Stimulated activated memory B cell treated with anti-CD40 and anti-IgM and Interleukin-4, amounts not matched to agents 10 μg/mL and 1 μg/mL and 100 μg/mL, for 72 hours (primary cell): ENCODE measurements around the gene CACNA2D3.
"Not testable (repeated sequence)": the region's sequence is repeated elsewhere in the genome, so short reads cannot be mapped to it uniquely, and the experiment has no call there.

Experiments used
- ATAC-seq: fragments of 150-1000 bp; cut with Tn5 transposase; 2 replicates; pipeline ENCODE4 v1.10.0; 2021
- H3K27ac Mint-ChIP-seq: one replicate; pipeline ENCODE4 v1.8.0; 2022; ENCODE audit warnings: mild to moderate bottlenecking, mixed read lengths
- H3K27me3 Mint-ChIP-seq: one replicate; pipeline ENCODE4 v1.8.0; 2022; ENCODE audit warnings: mixed read lengths
- H3K36me3 Mint-ChIP-seq: one replicate; pipeline ENCODE4 v1.8.0; 2022; ENCODE audit warnings: mixed read lengths
- H3K4me1 Mint-ChIP-seq: one replicate; pipeline ENCODE4 v1.8.0; 2022; ENCODE audit warnings: mixed read lengths
- H3K4me3 Mint-ChIP-seq: one replicate; pipeline ENCODE4 v1.8.0; 2022; ENCODE audit warnings: mild to moderate bottlenecking, moderate library complexity, mixed read lengths
- H3K9me3 Mint-ChIP-seq: one replicate; pipeline ENCODE4 v1.8.0; 2022; ENCODE audit warnings: mixed read lengths

CACNA2D3 gene

GRCh38 chr3:54421943-54422342, 299.6 kb downstream of the CACNA2D3 start:
- H3K27me3 Mint-ChIP-seq = peaks cover 8% of the 10 kb centered on the region
- no peaks in the 10 kb centered on the region for H3K9me3 Mint-ChIP-seq
- ATAC-seq = no peak
- H3K27ac Mint-ChIP-seq = no peak overlapping the region
- no peaks in the 10 kb centered on the region for H3K4me1 Mint-ChIP-seq
- H3K4me3 Mint-ChIP-seq = no peak overlapping the region
- H3K36me3 Mint-ChIP-seq = no peaks in the 10 kb centered on the region

- no peak overlapping the region for H3K4me3 Mint-ChIP-seq
- H3K27me3 Mint-ChIP-seq = peaks cover 8% of the 10 kb centered on the region
- no peak overlapping the region for H3K27ac Mint-ChIP-seq
- no peaks in the 10 kb centered on the region for H3K36me3 Mint-ChIP-seq
- no peaks in the 10 kb centered on the region for H3K4me1 Mint-ChIP-seq
- no peak for ATAC-seq
- H3K9me3 Mint-ChIP-seq = no peaks in the 10 kb centered on the region
These were observed 301.9 kb downstream of the CACNA2D3 start for GRCh38 chr3:54424292-54424691.

- no peak overlapping the region for H3K4me3 Mint-ChIP-seq
- H3K27me3 Mint-ChIP-seq = peaks cover 8% of the 10 kb centered on the region
- H3K27ac Mint-ChIP-seq = no peak overlapping the region
- no peaks in the 10 kb centered on the region for H3K4me1 Mint-ChIP-seq
- H3K36me3 Mint-ChIP-seq = no peaks in the 10 kb centered on the region
- no peaks in the 10 kb centered on the region for H3K9me3 Mint-ChIP-seq
- ATAC-seq = no peak
These were observed 304.0 kb downstream of the CACNA2D3 start for GRCh38 chr3:54426381-54426780.

- H3K9me3 Mint-ChIP-seq = no peaks in the 10 kb centered on the region
These were observed 305.1 kb downstream of the CACNA2D3 start for GRCh38 chr3:54427501-54427900.

GRCh38 chr3:54427941-54428871, 305.9 kb downstream of the CACNA2D3 start:
- H3K27ac Mint-ChIP-seq = no peak overlapping the region
- H3K36me3 Mint-ChIP-seq = no peaks in the 10 kb centered on the region
- H3K27me3 Mint-ChIP-seq = peaks cover 8% of the 10 kb centered on the region
- H3K9me3 Mint-ChIP-seq = no peaks in the 10 kb centered on the region
- H3K4me1 Mint-ChIP-seq = no peaks in the 10 kb centered on the region
- H3K4me3 Mint-ChIP-seq = no peak overlapping the region
- ATAC-seq = no peak

More at GRCh38 chr3:54427501-54427900, 305.1 kb downstream of the CACNA2D3 start:
- Mint-ChIP-seq H3K27me3 (peaks cover 8% of the 10 kb centered on the region), H3K36me3 (no peaks in the 10 kb centered on the region), H3K4me1 (no peaks in the 10 kb centered on the region), H3K27ac (no peak overlapping the region), H3K4me3 (no peak overlapping the region)
- no peak for ATAC-seq

- Mint-ChIP-seq H3K9me3 (peaks cover 3% of the 10 kb centered on the region), H3K4me3 (no peak overlapping the region), H3K27ac (no peak overlapping the region), H3K4me1 (no peaks in the 10 kb centered on the region), H3K36me3 (no peaks in the 10 kb centered on the region), H3K27me3 (no peaks in the 10 kb centered on the region)
- ATAC-seq = no peak
These were observed 310.6 kb downstream of the CACNA2D3 start for GRCh38 chr3:54432975-54433374.

- Mint-ChIP-seq H3K27me3 (no peaks in the 10 kb centered on the region), H3K9me3 (peaks cover 3% of the 10 kb centered on the region), H3K27ac (no peak overlapping the region), H3K4me1 (no peaks in the 10 kb centered on the region), H3K36me3 (no peaks in the 10 kb centered on the region), H3K4me3 (no peak overlapping the region)
- no peak for ATAC-seq
These were observed 311.5 kb downstream of the CACNA2D3 start for GRCh38 chr3:54433846-54434245.

- no peaks in the 10 kb centered on the region for H3K4me1 Mint-ChIP-seq
- H3K9me3 Mint-ChIP-seq = peaks cover 3% of the 10 kb centered on the region
- H3K27me3 Mint-ChIP-seq = no peaks in the 10 kb centered on the region
These were observed 312.4 kb downstream of the CACNA2D3 start for GRCh38 chr3:54434756-54435155.

GRCh38 chr3:54437271-54437670, 314.9 kb downstream of the CACNA2D3 start:
- no peaks in the 10 kb centered on the region for H3K36me3 Mint-ChIP-seq
- H3K4me3 Mint-ChIP-seq = no peak overlapping the region
- no peaks in the 10 kb centered on the region for H3K4me1 Mint-ChIP-seq
- H3K27me3 Mint-ChIP-seq = no peaks in the 10 kb centered on the region
- H3K27ac Mint-ChIP-seq = no peak overlapping the region
- peaks cover 3% of the 10 kb centered on the region for H3K9me3 Mint-ChIP-seq
- ATAC-seq = no peak

More at GRCh38 chr3:54434756-54435155, 312.4 kb downstream of the CACNA2D3 start:
- no peak overlapping the region for H3K27ac Mint-ChIP-seq
- ATAC-seq = no peak
- no peaks in the 10 kb centered on the region for H3K36me3 Mint-ChIP-seq
- no peak overlapping the region for H3K4me3 Mint-ChIP-seq

- H3K36me3 Mint-ChIP-seq = no peaks in the 10 kb centered on the region
- no peaks in the 10 kb centered on the region for H3K9me3 Mint-ChIP-seq
- no peak overlapping the region for H3K27ac Mint-ChIP-seq
- no peak overlapping the region for H3K4me3 Mint-ChIP-seq
- no peak for ATAC-seq
- H3K27me3 Mint-ChIP-seq = no peaks in the 10 kb centered on the region
- H3K4me1 Mint-ChIP-seq = no peaks in the 10 kb centered on the region
These were observed 321.3 kb downstream of the CACNA2D3 start for GRCh38 chr3:54443561-54444161.

- H3K36me3 Mint-ChIP-seq = no peaks in the 10 kb centered on the region
- no peaks in the 10 kb centered on the region for H3K27me3 Mint-ChIP-seq
- H3K9me3 Mint-ChIP-seq = peaks cover 2% of the 10 kb centered on the region
- no peak overlapping the region for H3K27ac Mint-ChIP-seq
- no peaks in the 10 kb centered on the region for H3K4me1 Mint-ChIP-seq
- H3K4me3 Mint-ChIP-seq = no peak overlapping the region
- ATAC-seq = no peak
These were observed 323.3 kb downstream of the CACNA2D3 start for GRCh38 chr3:54445630-54446029.

GRCh38 chr3:54447427-54447826, 325.1 kb downstream of the CACNA2D3 start:
- ATAC-seq = no peak
- Mint-ChIP-seq H3K27me3 (no peaks in the 10 kb centered on the region), H3K4me1 (no peaks in the 10 kb centered on the region), H3K9me3 (peaks cover 8% of the 10 kb centered on the region), H3K27ac (no peak overlapping the region), H3K36me3 (no peaks in the 10 kb centered on the region), H3K4me3 (no peak overlapping the region)

- Mint-ChIP-seq H3K27ac (no peak overlapping the region), H3K9me3 (peaks cover 14% of the 10 kb centered on the region), H3K36me3 (no peaks in the 10 kb centered on the region), H3K4me3 (no peak overlapping the region), H3K4me1 (no peaks in the 10 kb centered on the region), H3K27me3 (no peaks in the 10 kb centered on the region)
- no peak for ATAC-seq
These were observed 332.5 kb downstream of the CACNA2D3 start for GRCh38 chr3:54454806-54455205.

- H3K36me3 Mint-ChIP-seq = no peaks in the 10 kb centered on the region
- no peaks in the 10 kb centered on the region for H3K4me1 Mint-ChIP-seq
- H3K9me3 Mint-ChIP-seq = peaks cover 12% of the 10 kb centered on the region
- H3K27ac Mint-ChIP-seq = no peak overlapping the region
- no peak for ATAC-seq
- no peak overlapping the region for H3K4me3 Mint-ChIP-seq
- H3K27me3 Mint-ChIP-seq = no peaks in the 10 kb centered on the region
These were observed 336.0 kb downstream of the CACNA2D3 start for GRCh38 chr3:54458357-54458756.

- not testable (repeated sequence) for H3K36me3 Mint-ChIP-seq, H3K27me3 Mint-ChIP-seq, H3K4me1 Mint-ChIP-seq, H3K27ac Mint-ChIP-seq, H3K4me3 Mint-ChIP-seq, ATAC-seq
- H3K9me3 Mint-ChIP-seq = peaks cover 10% of the 10 kb centered on the region
These were observed 342.2 kb downstream of the CACNA2D3 start for GRCh38 chr3:54464554-54464953.

GRCh38 chr3:54476891-54477290, 354.5 kb downstream of the CACNA2D3 start:
- Mint-ChIP-seq H3K4me1 (no peaks in the 10 kb centered on the region), H3K4me3 (no peak overlapping the region), H3K27me3 (no peaks in the 10 kb centered on the region), H3K27ac (no peak overlapping the region), H3K9me3 (peaks cover 14% of the 10 kb centered on the region), H3K36me3 (no peaks in the 10 kb centered on the region)
- ATAC-seq = no peak
